ENCODE data around the gene TVP23C.
"Not testable (repeated sequence)": the region's sequence is repeated elsewhere in the genome, so short reads cannot be mapped to it uniquely, and the experiment has no call there.

Gene TVP23C

GRCh38 chr17:15563375-15563857 is at the start of gene TVP23C:
TVP23C (minus strand) TSS chr17:15563483; CDS start chr17:15563448, 35 bp downstream.
- DNase-seq, result peak; percentile 74 to 83

- DNase-seq, result not testable (repeated sequence)
These were observed 29.7 kb upstream of the TVP23C start for GRCh38 chr17:15592960-15593359.

DNA sequence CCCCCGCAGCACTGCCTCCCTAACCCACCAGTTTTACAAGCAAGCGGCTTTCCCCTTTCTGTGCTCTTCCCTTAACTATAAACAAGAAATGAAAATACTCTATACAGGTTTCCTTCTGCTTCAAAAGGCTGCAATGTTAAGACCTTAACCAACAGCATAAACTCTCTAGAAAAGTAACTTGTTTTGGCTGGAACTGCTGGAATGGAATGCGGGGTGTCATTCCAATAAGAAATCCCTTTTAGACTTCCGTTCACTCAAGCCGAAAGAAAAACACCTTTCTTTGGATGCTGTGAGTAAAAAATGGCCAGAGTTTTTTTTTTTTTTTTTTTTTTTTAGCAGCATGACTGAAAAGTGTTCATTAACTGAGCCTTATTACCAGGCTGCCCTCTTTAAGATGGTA is 28.7 kb upstream of the TVP23C start:
- not testable (repeated sequence) for DNase-seq

DNA sequence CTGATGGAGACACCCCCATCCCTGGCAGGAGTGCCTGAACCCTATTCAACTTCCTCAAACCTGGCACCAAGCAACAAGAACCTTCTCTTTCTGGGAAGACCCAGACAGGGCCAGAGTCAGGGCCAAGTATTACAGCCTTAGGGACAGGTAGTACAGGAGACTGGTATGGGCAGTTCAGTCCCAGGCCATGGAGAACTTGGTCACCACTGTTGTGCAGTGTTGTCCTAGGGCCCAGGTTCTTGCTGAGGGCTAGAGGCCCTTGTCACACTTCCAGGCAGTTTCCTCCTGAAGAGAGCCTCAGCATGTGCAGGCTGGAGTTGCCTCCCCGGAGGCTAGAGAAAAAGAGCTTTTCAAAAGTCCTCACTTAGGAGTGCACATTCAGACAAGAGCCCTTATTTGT is 27.6 kb upstream of the TVP23C start:
- DNase-seq, result not testable (repeated sequence)

DNA sequence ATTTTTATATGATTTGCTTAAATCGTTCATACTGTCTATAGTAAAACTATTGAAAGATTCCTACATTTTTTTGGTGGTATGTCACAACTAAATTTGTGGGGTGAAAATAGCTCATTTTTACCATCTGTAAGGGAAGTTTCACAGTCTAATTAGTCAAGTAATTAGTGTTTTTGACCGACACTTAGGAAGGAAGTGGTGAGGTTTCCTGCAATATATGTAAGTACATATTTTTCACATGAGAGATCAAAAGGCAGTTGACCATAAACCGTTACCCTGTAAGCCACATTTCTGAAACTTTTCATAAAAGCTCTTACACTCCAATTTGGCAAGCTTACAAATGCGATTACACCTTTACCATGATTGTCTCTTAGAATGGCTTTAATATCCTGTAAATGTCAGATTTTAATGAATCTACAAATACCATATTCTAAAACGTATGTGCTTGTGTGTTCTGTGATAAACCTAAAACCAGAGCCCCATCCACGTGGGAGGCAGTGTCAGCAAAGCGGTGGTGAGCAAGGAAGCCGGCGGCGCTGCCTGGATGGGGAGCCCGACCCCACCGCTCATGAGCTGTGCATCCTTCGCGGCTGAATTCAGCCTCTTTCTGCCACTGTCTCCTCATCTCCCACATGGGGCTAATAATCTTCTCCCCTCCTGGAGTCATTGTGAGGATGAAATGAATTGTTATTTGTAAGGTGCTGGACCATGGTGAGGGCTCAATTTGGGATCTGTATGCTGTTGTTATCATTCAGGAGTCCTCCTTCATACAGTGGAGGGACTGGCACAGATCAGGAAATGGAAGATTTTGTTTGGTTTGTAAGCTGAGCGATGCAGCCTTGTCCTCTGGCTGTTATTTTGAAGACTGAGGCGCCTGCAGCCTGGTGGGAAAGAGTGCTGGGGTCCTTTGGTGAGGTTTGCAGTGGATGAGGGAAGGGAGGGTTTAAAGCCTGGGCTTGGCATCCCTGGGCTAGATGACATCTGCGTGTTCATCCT is 26.6 kb upstream of the TVP23C start:
- peak; percentile 1 to 30 for DNase-seq

DNA sequence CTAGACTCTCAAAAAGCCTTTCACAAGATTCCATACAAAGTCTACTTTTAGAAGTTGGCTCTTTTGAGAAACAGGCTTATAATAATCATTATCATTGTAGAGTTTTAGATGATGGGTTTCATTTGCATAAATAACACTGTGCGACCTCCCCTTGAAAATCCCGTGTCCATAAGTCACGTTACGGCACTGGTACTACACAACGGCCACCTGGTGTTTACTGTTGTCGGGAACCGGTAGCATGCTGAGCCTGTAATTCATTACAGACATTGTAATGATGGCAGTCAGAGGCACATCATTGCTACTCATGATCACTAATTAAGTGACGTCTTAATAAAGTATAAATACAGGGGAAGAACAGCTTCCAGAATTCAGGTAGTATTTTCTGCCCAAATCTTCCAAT is 24.7 kb upstream of the TVP23C start:
- DNase-seq, result not testable (repeated sequence)

DNA sequence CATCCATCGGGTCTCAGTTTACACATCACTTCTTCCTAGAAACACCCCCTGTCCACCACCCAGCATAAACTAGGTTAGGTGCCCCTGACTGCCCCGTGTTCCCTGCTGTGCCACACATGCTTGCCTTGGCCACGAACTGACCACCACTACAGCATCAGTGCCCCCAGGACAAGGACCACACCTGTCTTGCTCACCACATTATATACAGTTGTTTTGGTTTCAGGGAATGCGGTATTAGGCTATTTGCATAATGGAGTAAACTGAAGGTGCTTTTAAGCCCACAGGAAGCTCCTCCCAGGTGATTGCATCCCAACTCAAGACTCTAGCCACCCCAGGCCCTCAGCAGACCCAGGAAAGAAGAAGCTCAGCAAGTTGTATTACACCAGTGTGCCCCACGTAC is 20.0 kb upstream of the TVP23C start:
- not testable (repeated sequence) for DNase-seq

- DNase-seq, result not testable (repeated sequence)
These were observed 18.2 kb upstream of the TVP23C start for GRCh38 chr17:15581462-15581861.

DNA sequence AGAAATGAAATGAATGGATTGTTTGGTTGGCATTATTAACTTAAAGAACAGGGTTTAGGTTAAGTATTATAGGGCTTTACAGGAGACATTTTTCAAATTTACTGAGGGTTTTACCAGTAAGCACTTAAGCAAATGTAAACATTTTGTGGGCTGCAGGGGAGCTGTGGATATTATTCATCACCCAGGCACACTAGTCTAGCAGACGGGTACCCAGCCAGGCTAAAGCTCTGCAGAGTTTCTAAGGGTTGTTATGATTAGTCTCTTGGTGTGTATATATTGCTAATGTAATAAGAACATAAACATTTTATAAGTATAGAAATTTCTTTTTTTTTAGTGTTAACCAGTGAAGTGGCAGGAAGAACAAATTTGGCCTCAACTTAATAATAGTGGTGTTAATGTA is 13.6 kb upstream of the TVP23C start:
- not testable (repeated sequence) for DNase-seq

- DNase-seq, result not testable (repeated sequence)
These were observed 11.4 kb upstream of the TVP23C start for GRCh38 chr17:15574660-15575059.

- not testable (repeated sequence) for DNase-seq
These were observed 10.6 kb upstream of the TVP23C start for GRCh38 chr17:15573870-15574269.

GRCh38 chr17:15562613-15563374 is 489 bp downstream of the TVP23C start:
- peak in 1 of 2 donors; percentile 4 for DNase-seq

DNA sequence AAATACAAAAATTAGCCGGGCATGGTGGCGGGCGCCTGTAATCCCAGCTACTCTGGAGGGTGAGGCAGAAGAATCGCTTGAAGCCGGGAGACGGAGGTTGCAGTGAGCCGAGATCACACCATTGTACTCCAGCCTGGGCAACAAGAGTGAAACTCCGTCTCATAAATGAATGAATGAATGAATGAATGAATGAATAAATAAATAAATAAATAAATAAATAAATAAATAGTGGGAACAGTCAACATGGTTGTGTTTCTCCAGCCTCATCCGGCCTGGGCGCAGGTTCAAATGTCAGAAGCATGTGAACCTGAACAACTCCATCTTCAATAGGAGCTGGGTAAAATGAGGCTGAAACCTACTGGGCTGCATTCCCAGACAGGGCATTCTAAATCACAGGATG is 1.8 kb downstream of the TVP23C start:
- DNase-seq, result not testable (repeated sequence)

DNA sequence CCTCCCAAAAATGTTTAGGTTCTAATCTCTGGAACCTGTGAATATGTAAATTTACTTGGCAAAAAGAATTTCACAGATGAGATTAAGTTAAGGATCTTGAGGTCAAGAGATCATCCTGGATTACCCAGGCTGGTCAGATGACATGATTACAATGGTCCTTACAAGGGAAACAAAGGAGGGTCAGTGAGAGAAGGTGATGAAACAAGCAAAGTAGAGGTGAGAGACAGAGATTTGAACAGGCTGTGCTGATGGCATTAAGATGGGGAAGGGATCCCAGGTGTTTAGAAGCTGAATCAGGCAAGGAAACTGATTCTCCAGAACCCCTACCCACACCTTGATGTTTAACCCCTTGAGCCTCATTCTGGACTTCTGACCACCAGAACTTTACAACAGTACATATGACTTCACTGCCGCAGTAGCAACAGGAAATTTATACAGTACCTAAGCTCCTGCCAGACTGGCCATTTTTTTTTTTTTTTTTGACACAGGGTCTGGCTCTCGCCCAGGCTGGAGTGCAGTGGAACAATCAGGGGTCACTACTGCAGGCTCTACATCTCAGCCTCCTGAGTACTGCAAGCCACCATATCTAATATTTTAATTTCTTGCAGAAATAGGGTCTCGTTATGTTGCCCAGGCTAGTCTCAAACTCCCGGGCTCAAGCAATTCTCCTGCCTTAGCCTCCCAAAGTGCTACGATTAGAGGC is 4.7 kb downstream of the TVP23C start:
- DNase-seq, result not testable (repeated sequence)

- DNase-seq, result not testable (repeated sequence)
These were observed 5.9 kb downstream of the TVP23C start for GRCh38 chr17:15557334-15557832.

DNA sequence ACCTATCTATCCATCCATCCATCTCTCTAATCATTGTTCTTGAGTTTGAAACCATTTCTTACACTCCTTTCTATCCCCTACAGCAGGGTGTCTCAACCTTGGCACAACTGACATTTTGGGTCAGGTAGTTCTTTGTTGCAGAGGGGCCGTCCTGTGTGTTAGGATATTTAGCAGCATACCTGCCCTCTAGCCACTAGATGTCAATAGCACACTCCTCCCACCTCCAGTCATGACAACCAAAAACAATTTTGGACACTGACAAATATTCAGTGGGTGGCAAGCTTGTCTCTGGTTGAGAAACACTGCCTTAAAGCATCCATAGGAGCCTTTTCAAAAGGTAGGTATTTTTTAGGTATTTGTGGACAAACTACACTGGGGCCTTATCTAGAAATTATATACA is 10.4 kb downstream of the TVP23C start:
- peak in 1 of 2 donors; percentile 6 for DNase-seq

DNA sequence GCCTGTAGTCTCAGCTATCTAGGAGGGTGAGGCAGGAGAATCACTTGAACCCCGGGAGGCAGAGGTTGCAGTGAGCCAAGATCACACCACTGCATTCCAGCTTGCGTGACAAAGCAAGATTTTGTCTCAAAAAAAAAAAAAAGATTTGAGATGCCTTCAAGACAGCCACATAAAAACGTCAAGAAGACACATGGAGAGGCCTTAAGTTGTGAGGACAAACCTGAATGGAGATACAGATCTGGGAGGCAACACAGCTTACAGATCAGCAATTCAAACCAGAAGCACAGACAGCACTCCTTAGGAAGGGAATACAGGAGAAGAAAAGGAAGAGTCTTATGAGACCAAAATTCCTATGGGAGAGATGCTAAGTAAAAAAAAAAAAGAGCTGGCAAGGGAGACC is 13.7 kb downstream of the TVP23C start:
- not testable (repeated sequence) for DNase-seq

DNA sequence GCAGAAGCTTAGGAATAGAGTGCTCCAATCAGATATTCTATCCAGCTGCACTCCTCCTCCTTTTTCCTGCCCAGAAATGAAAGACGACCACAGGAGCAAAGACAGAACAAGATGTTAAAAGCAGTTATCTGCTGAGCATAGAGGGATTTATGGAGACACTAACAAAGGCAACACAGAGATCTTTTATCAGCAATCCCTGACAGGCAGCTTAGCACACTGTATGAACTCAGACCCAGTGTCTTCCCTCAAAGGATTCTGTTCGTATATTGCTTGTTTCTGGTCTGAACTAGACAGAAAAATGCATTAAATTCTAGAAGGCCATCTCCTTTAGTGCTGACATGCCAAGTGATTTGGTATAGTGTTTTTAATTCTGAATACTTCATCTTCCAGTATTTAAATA is 16.7 kb downstream of the TVP23C start:
- not testable (repeated sequence) for DNase-seq

DNA sequence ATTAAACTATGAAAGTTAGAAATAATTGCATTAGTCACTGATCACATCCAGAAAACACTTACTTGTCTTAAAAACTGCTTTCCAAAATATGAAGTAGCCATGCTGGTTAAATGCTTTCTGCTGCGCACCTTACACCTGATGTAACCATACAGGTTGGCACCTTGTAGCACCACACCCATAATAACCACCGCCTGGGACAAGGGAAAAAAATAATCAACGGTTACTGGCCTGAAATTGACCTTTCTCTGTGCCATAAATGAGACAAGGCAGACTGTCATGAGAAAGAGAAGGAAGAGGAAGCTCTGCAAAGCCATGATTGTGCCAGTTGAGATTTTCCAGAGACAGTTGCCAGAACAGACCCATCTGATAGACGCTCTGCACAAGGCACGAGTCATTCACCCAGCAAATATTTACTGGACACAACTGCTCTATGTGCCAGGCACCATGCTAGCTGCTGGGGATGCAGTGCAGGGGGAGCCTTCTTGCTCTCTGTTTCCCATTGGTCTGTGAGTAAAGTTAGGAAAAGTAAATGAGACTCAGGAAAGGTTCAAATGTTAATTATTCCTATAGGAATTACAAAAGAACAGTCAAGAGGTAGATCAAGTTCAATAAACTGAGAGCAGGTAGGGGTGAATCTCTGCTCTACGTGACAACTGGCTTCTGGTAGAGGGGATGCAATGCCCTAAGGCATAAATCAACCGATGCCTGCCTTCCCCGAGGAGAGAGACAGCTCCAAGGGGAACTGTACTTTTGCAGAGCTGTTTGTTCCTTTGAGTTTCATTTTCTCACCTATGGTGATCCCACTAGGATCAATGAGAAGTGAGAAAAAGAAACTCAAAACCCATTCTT is 22.7 kb downstream of the TVP23C start:
- not testable (repeated sequence) for DNase-seq

GRCh38 chr17:15533122-15533521 is 30.2 kb downstream of the TVP23C start:
- DNase-seq, result not testable (repeated sequence)
